Melanocyte of skin (primary cell): ENCODE measurements around the gene TEX13B. TPM values are rescaled to one million over a fixed set of nuclear protein-coding genes. Genes with fewer than 3 reads are reported as not detected.

Experiments used
- total RNA-seq, 2 donors: library from RNA; depleted of rRNA; stranded (reverse); fragments of >200 nt; gene quantifications; 2 replicates each; pipeline ENCODE4 v1.2.3, GENCODE V29; 2012

The TEX13B gene
- total RNA-seq: not detected

GRCh38 chrX:107982356-107982755 lies at the start of gene TEX13B:
TSS of gene TEX13B (minus strand) at chrX:107982370. CDS start at chrX:107982127, 243 bp downstream.

Other genes starting within 250 kb of the TEX13B start
- gene TSC22D3, start 206.6 kb downstream of the TEX13B start, total RNA-seq: 10 to 100 TPM; 29.0 to 37.9 TPM
- gene NCBP2L, start 204.6 kb downstream of the TEX13B start, total RNA-seq: not detected
- 10 to 100 TPM in 1 of 2 donors, 1 to 10 TPM in 1; 4.5 to 16.0 TPM for gene MID2, start 156.5 kb downstream of the TEX13B start, total RNA-seq
- not detected for gene VSIG1, start 62.7 kb upstream of the TEX13B start, total RNA-seq
- gene PSMD10, start 109.2 kb upstream of the TEX13B start, total RNA-seq: 10 to 100 TPM; 76.7 to 89.9 TPM
- 10 to 100 TPM; 10.3 to 17.2 TPM for gene ATG4A, start 109.4 kb upstream of the TEX13B start, total RNA-seq